SK-N-SH treated with all-trans-retinoic acid at 6 μM for 48 hours (cell line): Measurements from ENCODE around the gene TRIM7.

Source experiments
- ATAC-seq: fragments of 200-7000 bp; cut with Tn5 transposase; 3 replicates; pipeline ENCODE4 v1.9.1; 2020; ENCODE audit warnings: mild to moderate bottlenecking, moderate library complexity
- ARNTL ChIP-seq: fragments of 450-650 bp; formaldehyde crosslinking; IDR thresholded peaks from 2 replicates; pipeline ENCODE4 v1.5.0; 2020; ENCODE audit warnings: low read depth, mild to moderate bottlenecking, moderate library complexity, borderline replicate concordance
- CSDC2 ChIP-seq: fragments of 250-450 bp; sonication (Bioruptor Pico); IDR thresholded peaks from 2 replicates; pipeline ENCODE4 v1.5.0; 2020; ENCODE audit warnings: mild to moderate bottlenecking, moderate library complexity
- CSRNP3 ChIP-seq: fragments of 250-450 bp; sonication (Bioruptor Pico); IDR thresholded peaks from 2 replicates; pipeline ENCODE4 v1.5.1; 2021; ENCODE audit warnings: mild to moderate bottlenecking, moderate library complexity
- ESRRG ChIP-seq: fragments of 250-450 bp; sonication (Bioruptor Pico); IDR thresholded peaks from 2 replicates; pipeline ENCODE4 v1.6.1; 2021; ENCODE audit warnings: mild to moderate bottlenecking
- GLIS3 ChIP-seq: fragments of 250-450 bp; sonication (Bioruptor Pico); IDR thresholded peaks from 2 replicates; pipeline ENCODE4 v1.5.0; 2020; ENCODE audit warnings: mild to moderate bottlenecking, moderate library complexity
- ISL1 ChIP-seq: fragments of 250-450 bp; sonication (Bioruptor Pico); IDR thresholded peaks from 2 replicates; pipeline ENCODE4 v2.1.2; 2022; ENCODE audit warnings: mild to moderate bottlenecking, moderate library complexity
- OSR1 ChIP-seq: fragments of 250-450 bp; sonication (Bioruptor Pico); IDR thresholded peaks from 2 replicates; pipeline ENCODE4 v1.8.0; 2022; ENCODE audit warnings: moderate library complexity, mild to moderate bottlenecking, inconsistent platforms
- PATZ1 ChIP-seq: fragments of 250-450 bp; sonication (Bioruptor Pico); IDR thresholded peaks from 2 replicates; pipeline ENCODE4 v1.8.0; 2020; ENCODE audit warnings: mild to moderate bottlenecking, moderate library complexity, borderline replicate concordance
- PPARA ChIP-seq: fragments of 250-450 bp; sonication (Bioruptor Pico); IDR thresholded peaks from 2 replicates; pipeline ENCODE4 v1.5.0; 2020; ENCODE audit warnings: mild to moderate bottlenecking, borderline replicate concordance
- RARB ChIP-seq: fragments of 250-450 bp; sonication (Bioruptor Pico); IDR thresholded peaks from 2 replicates; pipeline ENCODE4 v1.8.0; 2021; ENCODE audit warnings: mild to moderate bottlenecking, moderate library complexity
- SNAI2 ChIP-seq: fragments of 250-450 bp; sonication (Bioruptor Pico); IDR thresholded peaks from 2 replicates; pipeline ENCODE4 v1.5.0; 2020; ENCODE audit warnings: mild to moderate bottlenecking, moderate library complexity
- TCF4 ChIP-seq: fragments of 250-450 bp; sonication (Bioruptor Pico); IDR thresholded peaks from 2 replicates; pipeline ENCODE4 v1.8.0; 2021; ENCODE audit warnings: mild to moderate bottlenecking, moderate library complexity, borderline replicate concordance
- TOX ChIP-seq: fragments of 250-450 bp; sonication (Bioruptor Pico); IDR thresholded peaks from 2 replicates; pipeline ENCODE4 v1.8.0; 2021; ENCODE audit warnings: mild to moderate bottlenecking, moderate library complexity, borderline replicate concordance
- ZC3H10 ChIP-seq: fragments of 250-450 bp; sonication (Bioruptor Pico); IDR thresholded peaks from 2 replicates; pipeline ENCODE4 v1.5.1; 2021; ENCODE audit warnings: mild to moderate bottlenecking, moderate library complexity
- ZFP3 ChIP-seq: fragments of 250-450 bp; sonication (Bioruptor Pico); IDR thresholded peaks from 2 replicates; pipeline ENCODE4 v1.5.0; 2020; ENCODE audit warnings: mild to moderate bottlenecking, moderate library complexity
- ZFP30 ChIP-seq: fragments of 450-650 bp; formaldehyde crosslinking; IDR thresholded peaks from 2 replicates; pipeline ENCODE4 v1.5.0; 2022; ENCODE audit warnings: mild to moderate bottlenecking, moderate library complexity
- ZNF565 ChIP-seq: fragments of 450-650 bp; formaldehyde crosslinking; conservative IDR thresholded peaks from 2 replicates; pipeline ENCODE4 v1.5.0; 2020; ENCODE audit warnings: low read depth, mild to moderate bottlenecking, moderate library complexity
- ZNF70 ChIP-seq: fragments of 450-650 bp; formaldehyde crosslinking; IDR thresholded peaks from 2 replicates; pipeline ENCODE4 v1.5.0; 2020; ENCODE audit warnings: mild to moderate bottlenecking, moderate library complexity
- ZNF8 ChIP-seq: fragments of 450-650 bp; formaldehyde crosslinking; IDR thresholded peaks from 2 replicates; pipeline ENCODE4 v1.5.0; 2020; ENCODE audit warnings: mild to moderate bottlenecking, moderate library complexity
- TF ChIP-seq, protein P1 (sequence below): fragments of 250-450 bp; sonication (Bioruptor Pico); IDR thresholded peaks from 2 replicates; pipeline ENCODE4 v1.5.0; 2020; ENCODE audit warnings: mild to moderate bottlenecking, moderate library complexity
- TF ChIP-seq, protein P2 (sequence below): fragments of 250-450 bp; sonication (Bioruptor Pico); IDR thresholded peaks from 2 replicates; pipeline ENCODE4 v1.8.0; 2021; ENCODE audit warnings: low read depth, mild to moderate bottlenecking, moderate library complexity, borderline replicate concordance

Gene TRIM7

DNA sequence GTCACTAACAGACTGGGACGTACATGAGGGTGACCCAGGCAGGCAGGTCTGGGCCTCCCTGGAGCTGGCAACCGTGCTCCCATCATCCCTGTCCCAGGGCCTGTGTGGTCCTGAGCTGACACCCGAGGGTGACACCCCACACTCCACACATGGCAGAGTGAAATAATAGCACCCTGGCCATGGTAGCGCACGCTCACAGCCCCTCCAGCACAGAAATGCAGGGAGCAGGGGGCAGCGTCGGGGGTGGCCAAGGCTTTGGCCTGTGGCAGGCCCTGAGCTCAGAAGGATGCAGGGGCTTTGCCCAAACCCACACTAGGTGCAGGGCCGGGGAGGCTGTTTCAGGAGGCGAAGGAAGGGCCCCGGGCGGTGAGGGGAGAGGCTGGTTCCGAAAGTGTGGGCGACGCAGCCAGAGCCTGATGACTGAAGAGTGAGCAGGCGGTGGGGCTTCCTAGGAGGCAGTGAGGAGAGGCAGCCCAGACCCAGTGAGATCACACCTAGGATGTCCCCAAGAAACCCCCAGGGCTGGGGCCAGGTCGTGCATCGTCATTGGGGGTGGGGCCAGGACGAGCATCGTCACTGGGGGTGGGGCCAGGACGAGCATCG, 44.7 kb downstream of the TRIM7 start:
- peak; percentile 60 for ATAC-seq
- TF ChIP-seq ZC3H10 (CRISPR knock-in tag) (no peak), ZFP3 (CRISPR knock-in tag) (no peak), PATZ1 (CRISPR knock-in tag) (no peak), SNAI2 (no peak), ZNF8 (CRISPR knock-in tag) (no peak), ESRRG (no peak), OSR1 (CRISPR knock-in tag) (no peak), CSRNP3 (CRISPR knock-in tag) (no peak), ARNTL (no peak), ZNF70 (CRISPR knock-in tag) (no peak), ZFP30 (CRISPR knock-in tag) (no peak), PPARA (CRISPR knock-in tag) (no peak), ISL1 (CRISPR knock-in tag) (no peak), ZNF565 (CRISPR knock-in tag) (no peak), RARB (CRISPR knock-in tag) (no peak), GLIS3 (CRISPR knock-in tag) (no peak), TOX (CRISPR knock-in tag) (no peak)
- TF ChIP-seq, protein P1, sequence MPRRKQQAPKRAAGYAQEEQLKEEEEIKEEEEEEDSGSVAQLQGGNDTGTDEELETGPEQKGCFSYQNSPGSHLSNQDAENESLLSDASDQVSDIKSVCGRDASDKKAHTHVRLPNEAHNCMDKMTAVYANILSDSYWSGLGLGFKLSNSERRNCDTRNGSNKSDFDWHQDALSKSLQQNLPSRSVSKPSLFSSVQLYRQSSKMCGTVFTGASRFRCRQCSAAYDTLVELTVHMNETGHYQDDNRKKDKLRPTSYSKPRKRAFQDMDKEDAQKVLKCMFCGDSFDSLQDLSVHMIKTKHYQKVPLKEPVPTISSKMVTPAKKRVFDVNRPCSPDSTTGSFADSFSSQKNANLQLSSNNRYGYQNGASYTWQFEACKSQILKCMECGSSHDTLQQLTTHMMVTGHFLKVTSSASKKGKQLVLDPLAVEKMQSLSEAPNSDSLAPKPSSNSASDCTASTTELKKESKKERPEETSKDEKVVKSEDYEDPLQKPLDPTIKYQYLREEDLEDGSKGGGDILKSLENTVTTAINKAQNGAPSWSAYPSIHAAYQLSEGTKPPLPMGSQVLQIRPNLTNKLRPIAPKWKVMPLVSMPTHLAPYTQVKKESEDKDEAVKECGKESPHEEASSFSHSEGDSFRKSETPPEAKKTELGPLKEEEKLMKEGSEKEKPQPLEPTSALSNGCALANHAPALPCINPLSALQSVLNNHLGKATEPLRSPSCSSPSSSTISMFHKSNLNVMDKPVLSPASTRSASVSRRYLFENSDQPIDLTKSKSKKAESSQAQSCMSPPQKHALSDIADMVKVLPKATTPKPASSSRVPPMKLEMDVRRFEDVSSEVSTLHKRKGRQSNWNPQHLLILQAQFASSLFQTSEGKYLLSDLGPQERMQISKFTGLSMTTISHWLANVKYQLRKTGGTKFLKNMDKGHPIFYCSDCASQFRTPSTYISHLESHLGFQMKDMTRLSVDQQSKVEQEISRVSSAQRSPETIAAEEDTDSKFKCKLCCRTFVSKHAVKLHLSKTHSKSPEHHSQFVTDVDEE: no peak
- TF ChIP-seq, protein P2, sequence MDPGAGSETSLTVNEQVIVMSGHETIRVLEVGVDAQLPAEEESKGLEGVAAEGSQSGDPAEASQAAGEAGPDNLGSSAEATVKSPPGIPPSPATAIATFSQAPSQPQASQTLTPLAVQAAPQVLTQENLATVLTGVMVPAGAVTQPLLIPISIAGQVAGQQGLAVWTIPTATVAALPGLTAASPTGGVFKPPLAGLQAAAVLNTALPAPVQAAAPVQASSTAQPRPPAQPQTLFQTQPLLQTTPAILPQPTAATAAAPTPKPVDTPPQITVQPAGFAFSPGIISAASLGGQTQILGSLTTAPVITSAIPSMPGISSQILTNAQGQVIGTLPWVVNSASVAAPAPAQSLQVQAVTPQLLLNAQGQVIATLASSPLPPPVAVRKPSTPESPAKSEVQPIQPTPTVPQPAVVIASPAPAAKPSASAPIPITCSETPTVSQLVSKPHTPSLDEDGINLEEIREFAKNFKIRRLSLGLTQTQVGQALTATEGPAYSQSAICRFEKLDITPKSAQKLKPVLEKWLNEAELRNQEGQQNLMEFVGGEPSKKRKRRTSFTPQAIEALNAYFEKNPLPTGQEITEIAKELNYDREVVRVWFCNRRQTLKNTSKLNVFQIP (CRISPR knock-in tag): no peak

- TF ChIP-seq ZC3H10 (CRISPR knock-in tag): no peak
- TF ChIP-seq ZNF70 (CRISPR knock-in tag): no peak
- TF ChIP-seq CSDC2: no peak
- TF ChIP-seq ZNF565 (CRISPR knock-in tag): no peak
- TF ChIP-seq ZFP3 (CRISPR knock-in tag): no peak
- no peak for TF ChIP-seq TOX (CRISPR knock-in tag)
- TF ChIP-seq PATZ1 (CRISPR knock-in tag): no peak
- TF ChIP-seq ZNF8 (CRISPR knock-in tag): no peak
- TF ChIP-seq CSRNP3 (CRISPR knock-in tag): no peak
- TF ChIP-seq GLIS3 (CRISPR knock-in tag): no peak
- no peak for TF ChIP-seq PPARA (CRISPR knock-in tag)
- no peak for TF ChIP-seq ISL1 (CRISPR knock-in tag)
- TF ChIP-seq TCF4 (CRISPR knock-in tag): no peak
- TF ChIP-seq SNAI2: no peak
- peak; percentile 97 for ATAC-seq
Observed at GRCh38 chr5:181159286-181160151, 45.5 kb downstream of the TRIM7 start.
